HL-60 (cell line): Measurements from ENCODE around the gene BCAS3.

Source experiments
- DNase-seq, 2 experiments: peaks; one replicate each; pipeline ENCODE4 v3.0.0-alpha.2; 2010 to 2020; ENCODE audit warnings: low read depth in 1 of 2, low spot score in 1 of 2
- H3K27ac ChIP-seq: fragments of 250-450 bp; sonication (Bioruptor Pico); replicated peaks from 2 replicates; pipeline ENCODE4 v1.5.1; 2020; ENCODE audit warnings: mild to moderate bottlenecking, moderate library complexity
- H3K27me3 ChIP-seq: fragments of 250-450 bp; sonication (Bioruptor Pico); 2 replicates; pipeline ENCODE4 v1.5.1; 2021; ENCODE audit warnings: mild to moderate bottlenecking, moderate library complexity; ENCODE audit not compliant: insufficient read depth, poor library complexity, severe bottlenecking
- H3K4me3 ChIP-seq: replicated peaks from 2 replicates; pipeline ENCODE4 v1.5.1; 2011; ENCODE audit warnings: mild to moderate bottlenecking, control low read depth, low read length; ENCODE audit not compliant: insufficient read depth
- GABPA ChIP-seq: IDR thresholded peaks from 2 replicates; pipeline ENCODE4 v1.6.1; 2012; ENCODE audit warnings: low read depth
- POLR2AphosphoS5 ChIP-seq: IDR thresholded peaks from 2 replicates; pipeline ENCODE4 v1.6.1; 2012; ENCODE audit warnings: low read depth
- SPI1 ChIP-seq: IDR thresholded peaks from 2 replicates; pipeline ENCODE4 v1.6.1; 2012; ENCODE audit warnings: low read depth, mild to moderate bottlenecking, borderline replicate concordance
- TF ChIP-seq, protein P1 (sequence below): IDR thresholded peaks from 2 replicates; pipeline ENCODE4 v1.6.1; 2012; ENCODE audit warnings: low read depth; ENCODE audit not compliant: insufficient replicate concordance
- TF ChIP-seq, protein P2 (sequence below): IDR thresholded peaks from one replicate; pipeline ENCODE4 v1.5.1; 2011; ENCODE audit warnings: low read length, control low read depth, inconsistent platforms; ENCODE audit not compliant: insufficient read depth

Gene BCAS3

DNA sequence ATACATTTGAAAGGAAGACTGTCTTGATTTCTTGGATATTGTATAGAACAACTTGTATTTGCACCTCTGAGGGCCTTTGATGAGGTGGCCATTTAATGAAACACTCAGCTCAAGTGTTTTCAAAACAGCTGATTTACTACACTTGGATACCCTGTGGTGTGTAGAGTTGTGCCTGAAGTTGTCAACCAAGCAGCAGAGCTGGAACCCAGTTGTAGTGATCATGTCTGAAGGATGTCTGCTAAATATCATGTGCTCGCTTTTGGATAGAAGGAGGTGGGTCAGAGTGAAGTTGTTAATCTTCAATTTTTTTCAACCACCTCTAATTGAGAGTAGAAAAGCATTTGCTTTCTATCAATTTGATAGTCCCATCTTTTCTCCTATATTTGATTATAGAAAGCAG is 546.1 kb downstream of the BCAS3 start:
- Histone ChIP-seq H3K27ac (no peak overlapping the region), H3K4me3 (no peak overlapping the region), H3K27me3 (no peaks in the 10 kb centered on the region)
- no peak for DNase-seq
- TF ChIP-seq POLR2AphosphoS5 (no peak), GABPA (no peak), SPI1 (no peak)
- TF ChIP-seq, protein P1, sequence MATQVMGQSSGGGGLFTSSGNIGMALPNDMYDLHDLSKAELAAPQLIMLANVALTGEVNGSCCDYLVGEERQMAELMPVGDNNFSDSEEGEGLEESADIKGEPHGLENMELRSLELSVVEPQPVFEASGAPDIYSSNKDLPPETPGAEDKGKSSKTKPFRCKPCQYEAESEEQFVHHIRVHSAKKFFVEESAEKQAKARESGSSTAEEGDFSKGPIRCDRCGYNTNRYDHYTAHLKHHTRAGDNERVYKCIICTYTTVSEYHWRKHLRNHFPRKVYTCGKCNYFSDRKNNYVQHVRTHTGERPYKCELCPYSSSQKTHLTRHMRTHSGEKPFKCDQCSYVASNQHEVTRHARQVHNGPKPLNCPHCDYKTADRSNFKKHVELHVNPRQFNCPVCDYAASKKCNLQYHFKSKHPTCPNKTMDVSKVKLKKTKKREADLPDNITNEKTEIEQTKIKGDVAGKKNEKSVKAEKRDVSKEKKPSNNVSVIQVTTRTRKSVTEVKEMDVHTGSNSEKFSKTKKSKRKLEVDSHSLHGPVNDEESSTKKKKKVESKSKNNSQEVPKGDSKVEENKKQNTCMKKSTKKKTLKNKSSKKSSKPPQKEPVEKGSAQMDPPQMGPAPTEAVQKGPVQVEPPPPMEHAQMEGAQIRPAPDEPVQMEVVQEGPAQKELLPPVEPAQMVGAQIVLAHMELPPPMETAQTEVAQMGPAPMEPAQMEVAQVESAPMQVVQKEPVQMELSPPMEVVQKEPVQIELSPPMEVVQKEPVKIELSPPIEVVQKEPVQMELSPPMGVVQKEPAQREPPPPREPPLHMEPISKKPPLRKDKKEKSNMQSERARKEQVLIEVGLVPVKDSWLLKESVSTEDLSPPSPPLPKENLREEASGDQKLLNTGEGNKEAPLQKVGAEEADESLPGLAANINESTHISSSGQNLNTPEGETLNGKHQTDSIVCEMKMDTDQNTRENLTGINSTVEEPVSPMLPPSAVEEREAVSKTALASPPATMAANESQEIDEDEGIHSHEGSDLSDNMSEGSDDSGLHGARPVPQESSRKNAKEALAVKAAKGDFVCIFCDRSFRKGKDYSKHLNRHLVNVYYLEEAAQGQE = no peak
- TF ChIP-seq, protein P2, sequence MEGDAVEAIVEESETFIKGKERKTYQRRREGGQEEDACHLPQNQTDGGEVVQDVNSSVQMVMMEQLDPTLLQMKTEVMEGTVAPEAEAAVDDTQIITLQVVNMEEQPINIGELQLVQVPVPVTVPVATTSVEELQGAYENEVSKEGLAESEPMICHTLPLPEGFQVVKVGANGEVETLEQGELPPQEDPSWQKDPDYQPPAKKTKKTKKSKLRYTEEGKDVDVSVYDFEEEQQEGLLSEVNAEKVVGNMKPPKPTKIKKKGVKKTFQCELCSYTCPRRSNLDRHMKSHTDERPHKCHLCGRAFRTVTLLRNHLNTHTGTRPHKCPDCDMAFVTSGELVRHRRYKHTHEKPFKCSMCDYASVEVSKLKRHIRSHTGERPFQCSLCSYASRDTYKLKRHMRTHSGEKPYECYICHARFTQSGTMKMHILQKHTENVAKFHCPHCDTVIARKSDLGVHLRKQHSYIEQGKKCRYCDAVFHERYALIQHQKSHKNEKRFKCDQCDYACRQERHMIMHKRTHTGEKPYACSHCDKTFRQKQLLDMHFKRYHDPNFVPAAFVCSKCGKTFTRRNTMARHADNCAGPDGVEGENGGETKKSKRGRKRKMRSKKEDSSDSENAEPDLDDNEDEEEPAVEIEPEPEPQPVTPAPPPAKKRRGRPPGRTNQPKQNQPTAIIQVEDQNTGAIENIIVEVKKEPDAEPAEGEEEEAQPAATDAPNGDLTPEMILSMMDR = no peak

DNA sequence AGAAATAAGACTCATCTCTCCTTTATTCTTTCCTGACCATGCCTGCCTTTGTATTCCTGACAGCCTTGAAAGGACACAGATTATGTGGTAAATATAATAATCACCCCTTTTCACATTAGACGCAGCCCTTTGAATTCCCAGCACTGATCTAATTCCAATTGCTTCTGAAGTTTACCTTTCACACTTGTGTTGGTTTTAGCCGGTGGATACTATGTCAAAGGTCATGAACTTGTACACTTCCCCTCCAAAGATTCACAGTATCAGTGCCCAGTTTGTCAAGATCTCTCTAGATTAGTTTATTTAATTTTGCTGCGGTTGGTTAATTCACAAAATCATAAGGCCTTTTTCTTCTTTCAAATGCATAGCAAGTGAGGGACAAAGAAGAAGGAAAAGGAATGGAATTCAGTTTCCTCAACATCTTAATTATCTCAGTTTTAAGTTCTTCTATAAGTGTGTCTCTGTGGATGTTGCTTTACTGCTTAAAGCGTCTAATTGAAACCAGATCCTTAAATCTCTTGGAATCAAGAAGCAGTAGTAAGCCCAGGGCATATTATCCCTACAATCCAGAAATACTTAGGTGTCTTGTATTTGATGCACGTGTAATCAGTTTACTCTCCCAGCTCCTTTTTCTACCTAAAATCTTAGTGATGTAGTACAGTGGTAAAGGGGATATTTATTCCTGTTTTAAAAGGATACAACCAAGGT is 547.7 kb downstream of the BCAS3 start:
- TF ChIP-seq GABPA (no peak), SPI1 (no peak)
- TF ChIP-seq, protein P1 = no peak
- Histone ChIP-seq H3K27ac (no peak overlapping the region), H3K27me3 (no peaks in the 10 kb centered on the region), H3K4me3 (no peak overlapping the region)
- DNase-seq = no peak

DNA sequence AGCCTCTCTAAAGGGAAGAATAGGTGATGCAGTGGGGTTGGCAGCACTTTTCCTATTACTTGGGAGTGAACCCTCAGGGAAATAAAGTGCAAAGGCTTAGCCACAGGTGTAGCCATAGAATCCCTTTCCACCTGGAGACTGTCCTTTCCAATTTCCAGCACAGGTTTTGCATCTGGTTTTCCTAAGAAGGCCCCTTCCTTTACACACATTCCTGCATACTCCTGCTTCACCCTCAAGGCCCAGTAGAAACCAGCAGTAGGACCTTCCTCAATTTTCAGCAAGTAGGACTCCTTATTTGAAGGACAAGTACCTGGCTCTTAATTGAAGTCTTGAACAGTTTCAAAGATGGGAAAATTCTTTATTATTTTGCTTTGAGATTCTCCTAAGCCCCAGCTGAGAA is 550.2 kb downstream of the BCAS3 start:
- Histone ChIP-seq H3K4me3 (no peak overlapping the region), H3K27me3 (no peaks in the 10 kb centered on the region), H3K27ac (no peak overlapping the region)
- TF ChIP-seq GABPA (no peak), SPI1 (no peak), POLR2AphosphoS5 (no peak)
- TF ChIP-seq, protein P1 = no peak
- TF ChIP-seq, protein P2 = no peak
- no peak for DNase-seq
